ENCODE results near the gene CACNB1.

GRCh38 chr17:39192901-39193300, 4.6 kb downstream of the CACNB1 start:
- TF ChIP-seq EZH2phosphoT487 (IDR thresholded peaks at IDR 0.05; ENCODE audit: insufficient read depth, low read depth), result no peak
- TF ChIP-seq EZH2 (IDR thresholded peaks at IDR 0.05; ENCODE audit: insufficient read depth, poor library complexity, severe bottlenecking), result no peak
